WTC11 (cell line): ENCODE data around the gene SRRM2. TPM values are rescaled to one million over a fixed set of nuclear protein-coding genes. Genes with fewer than 3 reads are reported as not detected.

Experiments
- ATAC-seq: fragments of 200-7000 bp; cut with Tn5 transposase; 2 replicates; pipeline ENCODE4 v1.10.0; 2021; ENCODE audit warnings: mild to moderate bottlenecking, moderate library complexity
- CTCF ChIA-PET: fragments of 300-600 bp; sonication (Branson Sonifier 250); formaldehyde crosslinking; loops from one replicate; lab custom pipeline; 2021; ENCODE audit warnings: antibody characterized with exemption; lab: Charles Lee
- POLR2A ChIA-PET: fragments of 350-600 bp; sonication (Branson Sonifier 250); formaldehyde crosslinking; loops from one replicate; lab custom pipeline; 2021; ENCODE audit warnings: antibody characterized with exemption; lab: Charles Lee
- DNase-seq: peaks from one replicate; pipeline ENCODE4 v3.0.0; 2021; ENCODE audit warnings: low spot score
- H3K27ac Mint-ChIP-seq: 2 replicates; pipeline ENCODE4 v1.8.0; 2021; ENCODE audit warnings: mixed read lengths
- H3K27me3 Mint-ChIP-seq: 2 replicates; pipeline ENCODE4 v1.8.0; 2021; ENCODE audit warnings: low read depth, mild to moderate bottlenecking, moderate library complexity, mixed read lengths
- H3K36me3 Mint-ChIP-seq: 2 replicates; pipeline ENCODE4 v1.8.0; 2021; ENCODE audit warnings: mixed read lengths
- H3K4me1 Mint-ChIP-seq: 2 replicates; pipeline ENCODE4 v1.8.0; 2022; ENCODE audit warnings: mixed read lengths
- H3K4me3 Mint-ChIP-seq: 2 replicates; pipeline ENCODE4 v1.8.0; 2021; ENCODE audit warnings: mild to moderate bottlenecking, moderate library complexity, mixed read lengths
- H3K9me3 Mint-ChIP-seq: 2 replicates; pipeline ENCODE4 v1.8.0; 2021; ENCODE audit warnings: mixed read lengths
- CBFB ChIP-seq: sonication (generic); formaldehyde crosslinking; IDR thresholded peaks from 2 replicates; pipeline ENCODE4 v1.8.1; 2022; ENCODE audit warnings: mild to moderate bottlenecking, low read depth, missing genetic modification reagents
- CREB1 ChIP-seq: sonication (generic); formaldehyde crosslinking; IDR thresholded peaks from 2 replicates; pipeline ENCODE4 v1.8.0; 2023; ENCODE audit warnings: mild to moderate bottlenecking, missing genetic modification reagents
- JAZF1 ChIP-seq: fragments of 250-450 bp; sonication (Bioruptor Pico); IDR thresholded peaks from 2 replicates; pipeline ENCODE4 v1.9.0; 2021; ENCODE audit warnings: moderate library complexity, mild to moderate bottlenecking, inconsistent platforms
- NFE2L1 ChIP-seq: sonication (generic); formaldehyde crosslinking; IDR thresholded peaks from 2 replicates; pipeline ENCODE4 v1.8.1; 2023; ENCODE audit warnings: missing genetic modification reagents
- NR1H2 ChIP-seq: sonication (generic); formaldehyde crosslinking; IDR thresholded peaks from 2 replicates; pipeline ENCODE4 v1.9.0; 2021; ENCODE audit warnings: mild to moderate bottlenecking, moderate library complexity, missing genetic modification reagents
- SMAD3 ChIP-seq: sonication (generic); formaldehyde crosslinking; IDR thresholded peaks from 2 replicates; pipeline ENCODE4 v1.8.0; 2022; ENCODE audit warnings: missing genetic modification reagents, mild to moderate bottlenecking, borderline replicate concordance
- SMAD4 ChIP-seq: sonication (generic); formaldehyde crosslinking; IDR thresholded peaks from 2 replicates; pipeline ENCODE4 v1.8.0; 2022; ENCODE audit warnings: mild to moderate bottlenecking, missing genetic modification reagents
- SP1 ChIP-seq: sonication (generic); formaldehyde crosslinking; conservative IDR thresholded peaks from 2 replicates; pipeline ENCODE4 v1.8.1; 2022; ENCODE audit warnings: missing genetic modification reagents
- TCF7 ChIP-seq: sonication (generic); formaldehyde crosslinking; IDR thresholded peaks from 2 replicates; pipeline ENCODE4 v1.8.0; 2022; ENCODE audit warnings: mild to moderate bottlenecking, low read depth, missing genetic modification reagents, moderate library complexity
- TEAD1 ChIP-seq: sonication (generic); formaldehyde crosslinking; IDR thresholded peaks from 2 replicates; pipeline ENCODE4 v1.8.0; 2022; ENCODE audit warnings: mild to moderate bottlenecking, missing genetic modification reagents
- ZNF121 ChIP-seq: sonication (generic); formaldehyde crosslinking; IDR thresholded peaks from 2 replicates; pipeline ENCODE4 v1.8.0; 2023; ENCODE audit warnings: missing genetic modification reagents
- ZNF138 ChIP-seq: sonication (generic); formaldehyde crosslinking; conservative IDR thresholded peaks from 2 replicates; pipeline ENCODE4 v1.8.1; 2022; ENCODE audit warnings: mild to moderate bottlenecking, moderate library complexity, missing genetic modification reagents
- ZNF263 ChIP-seq: sonication (generic); formaldehyde crosslinking; IDR thresholded peaks from 2 replicates; pipeline ENCODE4 v1.8.1; 2022; ENCODE audit warnings: low read depth, mild to moderate bottlenecking, moderate library complexity, missing genetic modification reagents
- ZNF396 ChIP-seq: fragments of 250-450 bp; sonication (Bioruptor Pico); IDR thresholded peaks from 2 replicates; pipeline ENCODE4 v1.8.0; 2021; ENCODE audit warnings: mild to moderate bottlenecking, moderate library complexity, borderline replicate concordance
- ZNF416 ChIP-seq: fragments of 250-450 bp; sonication (Bioruptor Pico); IDR thresholded peaks from 2 replicates; pipeline ENCODE4 v1.9.0; 2021; ENCODE audit warnings: mild to moderate bottlenecking, inconsistent platforms
- total RNA-seq: library from RNA; stranded (reverse); gene quantifications from 3 replicates; pipeline ENCODE4 v1.2.3, GENCODE V29; 2021
- TF ChIP-seq, protein P1 (sequence below): sonication (generic); formaldehyde crosslinking; IDR thresholded peaks from 2 replicates; pipeline ENCODE4 v1.8.0; 2022; ENCODE audit warnings: mild to moderate bottlenecking, missing genetic modification reagents
- TF ChIP-seq, protein P2 (sequence below): fragments of 250-450 bp; sonication (Bioruptor Pico); IDR thresholded peaks from 2 replicates; pipeline ENCODE4 v1.8.0; 2021; ENCODE audit warnings: mild to moderate bottlenecking
- TF ChIP-seq, protein P3 (sequence below): sonication (generic); formaldehyde crosslinking; IDR thresholded peaks from 2 replicates; pipeline ENCODE4 v1.8.1; 2022; ENCODE audit warnings: low read depth, mild to moderate bottlenecking, moderate library complexity, missing genetic modification reagents, borderline replicate concordance
- TF ChIP-seq, protein P4 (sequence below): sonication (generic); formaldehyde crosslinking; IDR thresholded peaks from 2 replicates; pipeline ENCODE4 v1.8.0; 2022; ENCODE audit warnings: missing genetic modification reagents
- TF ChIP-seq, protein P5 (sequence below): sonication (generic); formaldehyde crosslinking; IDR thresholded peaks from 2 replicates; pipeline ENCODE4 v1.8.1; 2022; ENCODE audit warnings: missing genetic modification reagents, borderline replicate concordance
- TF ChIP-seq, protein P6 (sequence below): sonication (generic); formaldehyde crosslinking; IDR thresholded peaks from 2 replicates; pipeline ENCODE4 v1.8.1; 2023; ENCODE audit warnings: mild to moderate bottlenecking, missing genetic modification reagents, borderline replicate concordance

SRRM2 gene
- total RNA-seq, 1 experiment from 2014 or later: 823 TPM

DNA sequence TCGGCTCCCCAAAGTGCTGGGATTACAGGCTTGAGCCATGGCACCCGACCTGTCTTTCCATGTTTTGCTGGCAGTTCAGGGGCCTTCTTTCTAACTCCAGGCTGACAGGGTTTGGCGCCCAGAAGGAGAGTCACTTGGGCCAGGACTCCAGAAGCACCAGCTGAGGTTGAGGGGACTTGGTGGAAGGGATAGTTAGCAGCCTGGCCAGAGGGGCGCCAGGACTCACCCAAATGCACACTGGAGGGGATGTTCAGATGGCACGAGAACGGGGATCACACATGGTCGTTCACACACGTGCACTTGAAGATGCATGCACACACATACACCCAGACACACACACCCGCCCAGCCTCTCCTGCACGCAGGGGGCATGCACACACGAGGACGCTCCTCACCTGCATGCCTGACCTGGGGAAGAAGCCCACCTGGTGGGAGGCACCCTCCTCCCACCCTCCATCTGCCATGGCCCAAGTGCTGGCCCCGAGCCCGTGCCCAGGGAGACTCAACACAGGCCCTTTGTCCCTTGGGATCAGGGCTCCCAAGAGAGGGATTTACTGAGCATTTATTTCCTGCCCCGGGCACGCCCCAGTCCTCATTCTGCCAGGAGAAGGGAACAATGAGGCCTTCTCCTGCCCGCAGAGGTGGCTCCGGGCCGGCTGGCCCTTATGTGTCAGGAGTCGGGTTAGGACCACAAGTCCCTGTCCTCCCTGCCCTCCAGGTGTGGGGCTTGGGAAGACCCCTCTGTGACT lies 62.3 kb downstream of the SRRM2 start:
- Mint-ChIP-seq H3K27me3 (peaks cover 1% of the 10 kb centered on the region; the same call in 1 of the 2 replicates), H3K4me3 (no peak overlapping the region), H3K36me3 (no peaks in the 10 kb centered on the region), H3K27ac (no peak overlapping the region), H3K4me1 (no peaks in the 10 kb centered on the region)
- ChIA-PET CTCF (interaction anchor here (1.1 to 5.1 kb wide), 4 partner anchors 17 to 106 kb away, joined by 4 to 29 read pairs (median 5); partner anchors contain the start of gene PRSS41), POLR2A (no interaction called here)
- no peak for DNase-seq
- TF ChIP-seq SMAD4 (no peak), CREB1 (CRISPR knock-in tag) (no peak), ZNF416 (no peak), NFE2L1 (CRISPR knock-in tag) (no peak), JAZF1 (CRISPR knock-in tag) (no peak), ZNF396 (CRISPR knock-in tag) (no peak), NR1H2 (CRISPR knock-in tag) (no peak), ZNF121 (no peak)
- TF ChIP-seq, protein P1, sequence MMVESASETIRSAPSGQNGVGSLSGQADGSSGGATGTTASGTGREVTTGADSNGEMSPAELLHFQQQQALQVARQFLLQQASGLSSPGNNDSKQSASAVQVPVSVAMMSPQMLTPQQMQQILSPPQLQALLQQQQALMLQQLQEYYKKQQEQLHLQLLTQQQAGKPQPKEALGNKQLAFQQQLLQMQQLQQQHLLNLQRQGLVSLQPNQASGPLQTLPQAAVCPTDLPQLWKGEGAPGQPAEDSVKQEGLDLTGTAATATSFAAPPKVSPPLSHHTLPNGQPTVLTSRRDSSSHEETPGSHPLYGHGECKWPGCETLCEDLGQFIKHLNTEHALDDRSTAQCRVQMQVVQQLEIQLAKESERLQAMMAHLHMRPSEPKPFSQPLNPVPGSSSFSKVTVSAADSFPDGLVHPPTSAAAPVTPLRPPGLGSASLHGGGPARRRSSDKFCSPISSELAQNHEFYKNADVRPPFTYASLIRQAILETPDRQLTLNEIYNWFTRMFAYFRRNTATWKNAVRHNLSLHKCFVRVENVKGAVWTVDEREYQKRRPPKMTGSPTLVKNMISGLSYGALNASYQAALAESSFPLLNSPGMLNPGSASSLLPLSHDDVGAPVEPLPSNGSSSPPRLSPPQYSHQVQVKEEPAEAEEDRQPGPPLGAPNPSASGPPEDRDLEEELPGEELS (CRISPR knock-in tag): no peak
- TF ChIP-seq, protein P2, sequence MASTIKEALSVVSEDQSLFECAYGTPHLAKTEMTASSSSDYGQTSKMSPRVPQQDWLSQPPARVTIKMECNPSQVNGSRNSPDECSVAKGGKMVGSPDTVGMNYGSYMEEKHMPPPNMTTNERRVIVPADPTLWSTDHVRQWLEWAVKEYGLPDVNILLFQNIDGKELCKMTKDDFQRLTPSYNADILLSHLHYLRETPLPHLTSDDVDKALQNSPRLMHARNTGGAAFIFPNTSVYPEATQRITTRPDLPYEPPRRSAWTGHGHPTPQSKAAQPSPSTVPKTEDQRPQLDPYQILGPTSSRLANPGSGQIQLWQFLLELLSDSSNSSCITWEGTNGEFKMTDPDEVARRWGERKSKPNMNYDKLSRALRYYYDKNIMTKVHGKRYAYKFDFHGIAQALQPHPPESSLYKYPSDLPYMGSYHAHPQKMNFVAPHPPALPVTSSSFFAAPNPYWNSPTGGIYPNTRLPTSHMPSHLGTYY (CRISPR knock-in tag): no peak
- TF ChIP-seq, protein P3, sequence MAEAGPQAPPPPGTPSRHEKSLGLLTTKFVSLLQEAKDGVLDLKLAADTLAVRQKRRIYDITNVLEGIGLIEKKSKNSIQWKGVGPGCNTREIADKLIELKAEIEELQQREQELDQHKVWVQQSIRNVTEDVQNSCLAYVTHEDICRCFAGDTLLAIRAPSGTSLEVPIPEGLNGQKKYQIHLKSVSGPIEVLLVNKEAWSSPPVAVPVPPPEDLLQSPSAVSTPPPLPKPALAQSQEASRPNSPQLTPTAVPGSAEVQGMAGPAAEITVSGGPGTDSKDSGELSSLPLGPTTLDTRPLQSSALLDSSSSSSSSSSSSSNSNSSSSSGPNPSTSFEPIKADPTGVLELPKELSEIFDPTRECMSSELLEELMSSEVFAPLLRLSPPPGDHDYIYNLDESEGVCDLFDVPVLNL (CRISPR knock-in tag): no peak
- TF ChIP-seq, all 79 proteins: peak for 0
- no peak for ATAC-seq
- H3K9me3 Mint-ChIP-seq: no peaks in the 10 kb centered on the region

DNA sequence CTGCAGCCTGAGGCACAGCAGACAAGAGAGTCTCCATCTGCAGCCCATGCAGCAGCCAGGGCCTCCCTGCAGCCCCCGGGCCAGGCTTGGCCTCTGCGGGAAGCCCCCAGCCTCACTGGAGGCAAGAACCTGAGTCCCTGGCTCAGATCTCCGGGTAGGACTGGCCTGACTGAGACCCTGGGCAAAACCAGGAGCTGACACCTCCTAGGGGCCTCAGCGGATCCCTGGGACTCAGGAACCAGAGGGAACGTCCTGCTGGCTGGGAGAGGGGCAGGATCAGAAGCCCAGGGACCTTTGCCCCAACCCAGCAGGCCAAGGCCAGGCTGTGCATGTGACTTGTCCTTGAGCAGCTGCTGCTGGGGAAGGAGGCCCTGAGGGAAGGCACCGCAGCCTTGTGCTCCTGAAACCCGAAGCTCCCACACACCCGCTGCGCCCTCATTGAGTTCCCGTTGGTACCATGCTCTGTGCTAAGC lies 62.9 kb downstream of the SRRM2 start:
- ChIA-PET CTCF (interaction anchor here (1.1 to 2.2 kb wide), 3 partner anchors 18 to 53 kb away, joined by 4 to 25 read pairs (median 5); partner anchors contain the start of gene PRSS41), POLR2A (interaction anchor here (0.5 kb wide), 1 partner anchor 923 kb away, joined by 5 read pairs; no protein-coding TSS in a partner anchor)
- ATAC-seq (no peak), DNase-seq (no peak)
- Mint-ChIP-seq H3K27me3 (no peaks in the 10 kb centered on the region; the same call in 1 of the 2 replicates), H3K4me1 (no peaks in the 10 kb centered on the region), H3K36me3 (no peaks in the 10 kb centered on the region), H3K9me3 (no peaks in the 10 kb centered on the region), H3K4me3 (no peak overlapping the region), H3K27ac (no peak overlapping the region)
- TF ChIP-seq CBFB (CRISPR knock-in tag) (no peak), TCF7 (no peak), SP1 (CRISPR knock-in tag) (no peak), ZNF263 (CRISPR knock-in tag) (no peak), TEAD1 (CRISPR knock-in tag) (no peak), SMAD3 (CRISPR knock-in tag) (no peak), ZNF138 (CRISPR knock-in tag) (no peak)
- TF ChIP-seq, protein P4, sequence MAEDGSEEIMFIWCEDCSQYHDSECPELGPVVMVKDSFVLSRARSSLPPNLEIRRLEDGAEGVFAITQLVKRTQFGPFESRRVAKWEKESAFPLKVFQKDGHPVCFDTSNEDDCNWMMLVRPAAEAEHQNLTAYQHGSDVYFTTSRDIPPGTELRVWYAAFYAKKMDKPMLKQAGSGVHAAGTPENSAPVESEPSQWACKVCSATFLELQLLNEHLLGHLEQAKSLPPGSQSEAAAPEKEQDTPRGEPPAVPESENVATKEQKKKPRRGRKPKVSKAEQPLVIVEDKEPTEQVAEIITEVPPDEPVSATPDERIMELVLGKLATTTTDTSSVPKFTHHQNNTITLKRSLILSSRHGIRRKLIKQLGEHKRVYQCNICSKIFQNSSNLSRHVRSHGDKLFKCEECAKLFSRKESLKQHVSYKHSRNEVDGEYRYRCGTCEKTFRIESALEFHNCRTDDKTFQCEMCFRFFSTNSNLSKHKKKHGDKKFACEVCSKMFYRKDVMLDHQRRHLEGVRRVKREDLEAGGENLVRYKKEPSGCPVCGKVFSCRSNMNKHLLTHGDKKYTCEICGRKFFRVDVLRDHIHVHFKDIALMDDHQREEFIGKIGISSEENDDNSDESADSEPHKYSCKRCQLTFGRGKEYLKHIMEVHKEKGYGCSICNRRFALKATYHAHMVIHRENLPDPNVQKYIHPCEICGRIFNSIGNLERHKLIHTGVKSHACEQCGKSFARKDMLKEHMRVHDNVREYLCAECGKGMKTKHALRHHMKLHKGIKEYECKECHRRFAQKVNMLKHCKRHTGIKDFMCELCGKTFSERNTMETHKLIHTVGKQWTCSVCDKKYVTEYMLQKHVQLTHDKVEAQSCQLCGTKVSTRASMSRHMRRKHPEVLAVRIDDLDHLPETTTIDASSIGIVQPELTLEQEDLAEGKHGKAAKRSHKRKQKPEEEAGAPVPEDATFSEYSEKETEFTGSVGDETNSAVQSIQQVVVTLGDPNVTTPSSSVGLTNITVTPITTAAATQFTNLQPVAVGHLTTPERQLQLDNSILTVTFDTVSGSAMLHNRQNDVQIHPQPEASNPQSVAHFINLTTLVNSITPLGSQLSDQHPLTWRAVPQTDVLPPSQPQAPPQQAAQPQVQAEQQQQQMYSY: no peak
- TF ChIP-seq, protein P5, sequence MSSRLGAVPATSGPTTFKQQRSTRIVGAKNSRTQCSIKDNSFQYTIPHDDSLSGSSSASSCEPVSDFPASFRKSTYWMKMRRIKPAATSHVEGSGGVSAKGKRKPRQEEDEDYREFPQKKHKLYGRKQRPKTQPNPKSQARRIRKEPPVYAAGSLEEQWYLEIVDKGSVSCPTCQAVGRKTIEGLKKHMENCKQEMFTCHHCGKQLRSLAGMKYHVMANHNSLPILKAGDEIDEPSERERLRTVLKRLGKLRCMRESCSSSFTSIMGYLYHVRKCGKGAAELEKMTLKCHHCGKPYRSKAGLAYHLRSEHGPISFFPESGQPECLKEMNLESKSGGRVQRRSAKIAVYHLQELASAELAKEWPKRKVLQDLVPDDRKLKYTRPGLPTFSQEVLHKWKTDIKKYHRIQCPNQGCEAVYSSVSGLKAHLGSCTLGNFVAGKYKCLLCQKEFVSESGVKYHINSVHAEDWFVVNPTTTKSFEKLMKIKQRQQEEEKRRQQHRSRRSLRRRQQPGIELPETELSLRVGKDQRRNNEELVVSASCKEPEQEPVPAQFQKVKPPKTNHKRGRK (CRISPR knock-in tag): no peak
- TF ChIP-seq, protein P6, sequence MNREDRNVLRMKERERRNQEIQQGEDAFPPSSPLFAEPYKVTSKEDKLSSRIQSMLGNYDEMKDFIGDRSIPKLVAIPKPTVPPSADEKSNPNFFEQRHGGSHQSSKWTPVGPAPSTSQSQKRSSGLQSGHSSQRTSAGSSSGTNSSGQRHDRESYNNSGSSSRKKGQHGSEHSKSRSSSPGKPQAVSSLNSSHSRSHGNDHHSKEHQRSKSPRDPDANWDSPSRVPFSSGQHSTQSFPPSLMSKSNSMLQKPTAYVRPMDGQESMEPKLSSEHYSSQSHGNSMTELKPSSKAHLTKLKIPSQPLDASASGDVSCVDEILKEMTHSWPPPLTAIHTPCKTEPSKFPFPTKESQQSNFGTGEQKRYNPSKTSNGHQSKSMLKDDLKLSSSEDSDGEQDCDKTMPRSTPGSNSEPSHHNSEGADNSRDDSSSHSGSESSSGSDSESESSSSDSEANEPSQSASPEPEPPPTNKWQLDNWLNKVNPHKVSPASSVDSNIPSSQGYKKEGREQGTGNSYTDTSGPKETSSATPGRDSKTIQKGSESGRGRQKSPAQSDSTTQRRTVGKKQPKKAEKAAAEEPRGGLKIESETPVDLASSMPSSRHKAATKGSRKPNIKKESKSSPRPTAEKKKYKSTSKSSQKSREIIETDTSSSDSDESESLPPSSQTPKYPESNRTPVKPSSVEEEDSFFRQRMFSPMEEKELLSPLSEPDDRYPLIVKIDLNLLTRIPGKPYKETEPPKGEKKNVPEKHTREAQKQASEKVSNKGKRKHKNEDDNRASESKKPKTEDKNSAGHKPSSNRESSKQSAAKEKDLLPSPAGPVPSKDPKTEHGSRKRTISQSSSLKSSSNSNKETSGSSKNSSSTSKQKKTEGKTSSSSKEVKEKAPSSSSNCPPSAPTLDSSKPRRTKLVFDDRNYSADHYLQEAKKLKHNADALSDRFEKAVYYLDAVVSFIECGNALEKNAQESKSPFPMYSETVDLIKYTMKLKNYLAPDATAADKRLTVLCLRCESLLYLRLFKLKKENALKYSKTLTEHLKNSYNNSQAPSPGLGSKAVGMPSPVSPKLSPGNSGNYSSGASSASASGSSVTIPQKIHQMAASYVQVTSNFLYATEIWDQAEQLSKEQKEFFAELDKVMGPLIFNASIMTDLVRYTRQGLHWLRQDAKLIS (CRISPR knock-in tag): no peak
